ENCODE data around the gene GOLGA6L7. TPM values are rescaled to one million over a fixed set of nuclear protein-coding genes. Genes with fewer than 3 reads are reported as not detected.
"Not testable (repeated sequence)": the region's sequence is repeated elsewhere in the genome, so short reads cannot be mapped to it uniquely, and the experiment has no call there.

Gene GOLGA6L7
- total and polyA plus RNA-seq, 5 donors, result not detected

DNA sequence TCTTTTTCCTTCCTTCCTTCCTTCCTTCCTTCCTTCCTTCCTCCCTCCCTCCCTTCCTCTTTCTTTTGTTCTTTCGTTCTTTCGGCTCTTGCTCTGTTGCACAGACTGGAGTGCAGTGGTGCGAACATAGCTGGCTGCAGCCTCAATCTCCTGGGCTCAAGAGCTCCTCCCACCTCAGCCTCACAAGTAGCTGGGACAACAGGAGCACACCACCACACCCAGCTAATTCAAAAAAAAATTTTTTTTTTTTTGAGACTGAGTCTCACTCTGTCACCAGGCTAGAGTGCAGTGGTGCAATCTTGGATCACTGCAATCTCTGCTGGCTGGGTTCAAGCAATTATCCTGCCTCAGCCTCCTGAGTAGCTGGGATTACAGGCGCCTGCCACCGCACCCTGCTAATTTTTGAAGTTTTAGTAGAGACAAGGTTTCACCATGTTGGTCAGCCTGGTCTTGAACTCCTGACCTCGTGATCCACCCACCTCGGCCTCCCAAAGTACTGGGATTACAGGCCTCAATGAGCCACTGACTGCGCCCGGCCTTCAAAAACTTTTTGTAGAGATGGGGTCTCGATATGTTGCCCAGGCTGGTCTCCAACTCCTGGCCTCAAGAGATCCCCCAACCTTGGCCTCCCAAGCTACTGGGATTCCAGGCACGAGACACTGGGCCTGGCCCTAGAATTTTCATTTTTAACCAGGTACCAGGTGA, 13.3 kb upstream of the GOLGA6L7 start:
- H3K9me3 ChIP-seq (ENCODE audit: control insufficient read depth, low read length); H3K4me3 ChIP-seq (ENCODE audit: low read length); intact Hi-C loops (cut with DNase I); H3K27ac ChIP-seq (ENCODE audit: low read length); H3K27me3 ChIP-seq (ENCODE audit: control insufficient read depth, insufficient read depth); H3K4me1 ChIP-seq (ENCODE audit: control insufficient read depth, insufficient read depth, low read length): not testable (repeated sequence)
- peak in 1 of 3 donors; percentile 23 for DNase-seq
- 90% methylated on average over 11 of the region's 11 CpGs for WGBS
- ATAC-seq, result peak in 1 of 2 donors; percentile 46

DNA sequence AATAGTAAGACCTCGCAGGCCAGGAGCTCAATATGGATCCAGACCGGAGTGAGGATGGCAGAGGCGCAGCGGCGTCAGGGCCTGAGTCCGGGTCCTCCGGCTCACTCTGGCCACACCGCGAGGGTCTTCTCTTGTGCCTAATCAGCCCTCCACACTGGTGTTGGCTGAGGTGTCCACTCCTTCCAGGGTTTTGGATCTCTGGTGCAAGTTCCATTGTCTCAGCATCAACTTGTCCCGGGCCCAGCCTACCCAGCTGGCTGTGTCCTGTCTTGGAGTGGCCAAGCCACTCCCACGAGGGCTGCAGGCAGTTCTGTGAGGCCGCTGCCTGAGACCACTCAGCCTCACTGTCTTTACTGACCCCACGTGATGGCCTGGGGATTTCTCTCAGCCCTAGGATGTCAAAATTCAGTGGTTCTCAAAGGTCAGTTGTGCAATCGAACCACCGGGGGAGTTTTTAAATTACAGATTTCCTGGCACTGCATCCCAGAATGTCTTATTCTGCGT, 12.6 kb upstream of the GOLGA6L7 start:
- intact Hi-C loops (cut with DNase I), result no loop called here
- ATAC-seq (peak; percentile 83 to 84), DNase-seq (peak in 2 of 3 donors; percentile 65 to 71)
- no peaks in the 10 kb centered on the region for H3K4me1 ChIP-seq (ENCODE audit: control insufficient read depth, insufficient read depth, low read length)
- no peak overlapping the region for H3K27ac ChIP-seq (ENCODE audit: low read length)
- WGBS, result 76% methylated on average over 16 of the region's 16 CpGs
- H3K9me3 ChIP-seq (ENCODE audit: control insufficient read depth, low read length), result no peaks in the 10 kb centered on the region
- H3K4me3 ChIP-seq (ENCODE audit: low read length), result no peak overlapping the region
- H3K27me3 ChIP-seq (ENCODE audit: control insufficient read depth, insufficient read depth), result no peaks in the 10 kb centered on the region

DNA sequence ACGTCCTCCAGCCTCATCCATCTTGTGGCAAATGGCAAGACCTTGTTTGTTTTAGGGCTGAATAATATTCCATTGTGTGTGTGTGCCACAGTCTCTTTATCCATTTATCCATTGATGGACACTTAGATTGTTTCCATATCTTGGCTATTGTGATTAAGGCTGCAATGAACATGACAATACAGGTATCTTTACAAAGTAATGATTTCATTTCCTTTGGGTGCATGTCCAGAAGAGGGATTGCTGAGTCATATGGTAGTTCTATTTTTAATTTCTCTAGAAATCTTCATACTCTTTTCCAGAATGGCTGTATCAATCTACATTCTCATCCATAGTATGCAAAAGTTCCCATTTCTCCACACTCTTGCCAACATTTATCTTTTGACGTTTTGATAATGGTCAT, 6.1 kb upstream of the GOLGA6L7 start:
- intact Hi-C loops (cut with DNase I); H3K27me3 ChIP-seq (ENCODE audit: control insufficient read depth, insufficient read depth); DNase-seq; ATAC-seq; H3K4me1 ChIP-seq (ENCODE audit: control insufficient read depth, insufficient read depth, low read length); H3K27ac ChIP-seq (ENCODE audit: low read length); H3K9me3 ChIP-seq (ENCODE audit: control insufficient read depth, low read length); H3K4me3 ChIP-seq (ENCODE audit: low read length): not testable (repeated sequence)
- 63% methylated on average over 2 of the region's 2 CpGs for WGBS

DNA sequence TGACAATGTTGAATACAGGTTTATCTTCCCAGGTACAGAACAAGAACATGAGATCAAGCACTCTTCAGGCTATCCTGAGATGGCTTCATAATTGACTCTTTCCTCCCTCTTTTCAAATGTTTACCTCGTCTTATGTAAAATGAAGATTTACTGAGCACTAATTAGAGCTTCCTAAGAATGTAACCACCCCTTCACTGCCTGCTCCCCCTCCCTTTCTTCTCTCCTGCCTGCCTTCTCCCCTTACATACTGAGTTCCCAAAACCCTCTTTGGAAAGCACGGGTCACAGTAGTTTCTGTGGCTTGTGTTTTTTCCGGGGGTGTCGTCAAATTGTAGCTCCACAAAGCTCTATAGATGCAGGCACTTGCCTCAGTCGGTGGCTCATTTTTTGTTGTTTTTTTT, 5.2 kb upstream of the GOLGA6L7 start:
- intact Hi-C loops (cut with DNase I); H3K4me3 ChIP-seq (ENCODE audit: low read length); H3K27me3 ChIP-seq (ENCODE audit: control insufficient read depth, insufficient read depth); H3K4me1 ChIP-seq (ENCODE audit: control insufficient read depth, insufficient read depth, low read length); H3K9me3 ChIP-seq (ENCODE audit: control insufficient read depth, low read length); H3K27ac ChIP-seq (ENCODE audit: low read length); DNase-seq; ATAC-seq: not testable (repeated sequence)
- 46% methylated on average over 5 of the region's 5 CpGs for WGBS

DNA sequence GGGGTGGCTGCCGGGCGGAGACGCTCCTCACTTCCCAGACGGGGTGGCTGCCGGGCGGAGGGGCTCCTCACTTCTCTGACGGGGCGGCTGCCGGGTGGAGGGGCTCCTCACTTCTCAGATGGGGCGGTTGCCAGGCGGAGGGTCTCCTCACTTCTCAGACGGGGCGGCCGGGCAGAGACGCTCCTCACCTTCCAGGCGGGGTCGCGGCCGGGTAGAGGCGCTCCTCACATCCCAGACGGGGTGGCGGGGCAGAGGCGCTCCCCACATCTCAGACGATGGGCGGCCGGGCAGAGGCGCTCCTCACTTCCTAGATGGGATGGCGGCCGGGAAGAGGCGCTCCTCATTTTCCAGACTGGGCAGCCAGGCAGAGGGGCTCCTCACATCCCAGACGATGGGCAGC, 1.3 kb upstream of the GOLGA6L7 start:
- WGBS, result 96% methylated on average over 24 of the region's 31 CpGs
- ATAC-seq; H3K4me1 ChIP-seq (ENCODE audit: control insufficient read depth, insufficient read depth, low read length); intact Hi-C loops (cut with DNase I); H3K4me3 ChIP-seq (ENCODE audit: low read length); H3K27ac ChIP-seq (ENCODE audit: low read length); H3K9me3 ChIP-seq (ENCODE audit: control insufficient read depth, low read length); DNase-seq; H3K27me3 ChIP-seq (ENCODE audit: control insufficient read depth, insufficient read depth): not testable (repeated sequence)

DNA sequence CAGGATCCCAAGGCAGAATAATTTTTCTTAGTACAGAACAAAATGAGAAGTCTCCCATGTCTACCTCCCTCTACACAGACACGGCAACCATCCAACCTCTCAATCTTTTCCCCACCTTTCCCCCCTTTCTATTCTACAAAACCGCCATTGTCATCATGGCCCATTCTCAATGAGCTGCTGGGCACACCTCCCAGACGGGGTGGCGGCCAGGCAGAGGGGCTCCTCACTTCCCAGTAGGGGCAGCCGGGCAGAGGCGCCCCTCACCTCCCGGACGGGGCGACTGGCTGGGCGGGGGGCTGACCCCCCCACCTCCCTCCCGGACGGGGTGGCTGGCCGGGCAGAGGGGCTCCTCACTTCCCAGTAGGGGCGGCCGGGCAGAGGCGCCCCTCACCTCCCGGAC, 827 bp upstream of the GOLGA6L7 start:
- DNase-seq; H3K27me3 ChIP-seq (ENCODE audit: control insufficient read depth, insufficient read depth); H3K27ac ChIP-seq (ENCODE audit: low read length); H3K4me1 ChIP-seq (ENCODE audit: control insufficient read depth, insufficient read depth, low read length); ATAC-seq; H3K4me3 ChIP-seq (ENCODE audit: low read length); intact Hi-C loops (cut with DNase I); H3K9me3 ChIP-seq (ENCODE audit: control insufficient read depth, low read length): not testable (repeated sequence)
- WGBS, result 98% methylated on average over 12 of the region's 17 CpGs

DNA sequence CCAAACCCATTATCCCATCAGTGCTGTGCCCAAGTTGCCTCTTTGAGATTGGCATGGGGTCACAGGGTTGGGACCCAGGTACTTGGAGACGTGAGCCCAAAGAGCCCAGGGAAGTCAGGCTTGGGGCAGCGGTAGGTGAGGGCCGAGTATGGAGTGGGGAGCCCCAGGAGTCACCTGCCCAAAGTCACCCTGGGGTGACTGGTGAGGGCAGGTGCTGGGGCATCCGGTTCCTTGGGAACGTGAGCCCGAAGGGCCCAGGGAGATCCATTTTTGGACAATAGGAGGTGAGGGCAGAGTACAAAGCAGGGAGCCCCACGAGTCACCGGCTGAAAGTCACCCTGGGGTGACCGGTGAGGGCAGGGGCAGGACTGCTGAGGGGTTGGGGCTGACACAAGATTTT, 485 bp downstream of the GOLGA6L7 start:
- WGBS, result 94% methylated on average over 9 of the region's 9 CpGs
- H3K4me1 ChIP-seq (ENCODE audit: control insufficient read depth, insufficient read depth, low read length); DNase-seq; intact Hi-C loops (cut with DNase I); H3K9me3 ChIP-seq (ENCODE audit: control insufficient read depth, low read length); H3K27me3 ChIP-seq (ENCODE audit: control insufficient read depth, insufficient read depth); H3K4me3 ChIP-seq (ENCODE audit: low read length); H3K27ac ChIP-seq (ENCODE audit: low read length); ATAC-seq: not testable (repeated sequence)

DNA sequence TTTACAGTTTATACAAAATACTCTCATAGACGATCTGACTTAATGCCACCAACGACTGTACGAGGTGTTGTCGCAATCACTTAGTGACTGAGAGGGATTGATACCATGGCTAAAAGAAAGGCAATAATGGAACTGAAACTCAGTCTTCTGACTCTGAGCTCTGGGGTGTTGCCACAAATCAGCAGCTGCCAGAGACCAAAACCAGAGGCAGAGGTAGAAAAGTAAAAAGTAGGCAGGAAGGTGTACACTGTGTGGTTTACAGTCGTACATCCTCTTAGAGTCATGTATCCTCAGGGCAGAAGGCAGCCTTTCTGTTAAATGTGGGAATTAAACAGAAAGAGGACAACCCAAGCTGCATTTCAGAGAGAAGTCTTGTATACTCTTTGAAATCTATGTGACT, 1.2 kb downstream of the GOLGA6L7 start:
- H3K27me3 ChIP-seq (ENCODE audit: control insufficient read depth, insufficient read depth); DNase-seq; ATAC-seq; intact Hi-C loops (cut with DNase I); H3K9me3 ChIP-seq (ENCODE audit: control insufficient read depth, low read length); H3K4me1 ChIP-seq (ENCODE audit: control insufficient read depth, insufficient read depth, low read length); H3K4me3 ChIP-seq (ENCODE audit: low read length); H3K27ac ChIP-seq (ENCODE audit: low read length): not testable (repeated sequence)
- WGBS, result 61% methylated on average over 5 of the region's 5 CpGs

DNA sequence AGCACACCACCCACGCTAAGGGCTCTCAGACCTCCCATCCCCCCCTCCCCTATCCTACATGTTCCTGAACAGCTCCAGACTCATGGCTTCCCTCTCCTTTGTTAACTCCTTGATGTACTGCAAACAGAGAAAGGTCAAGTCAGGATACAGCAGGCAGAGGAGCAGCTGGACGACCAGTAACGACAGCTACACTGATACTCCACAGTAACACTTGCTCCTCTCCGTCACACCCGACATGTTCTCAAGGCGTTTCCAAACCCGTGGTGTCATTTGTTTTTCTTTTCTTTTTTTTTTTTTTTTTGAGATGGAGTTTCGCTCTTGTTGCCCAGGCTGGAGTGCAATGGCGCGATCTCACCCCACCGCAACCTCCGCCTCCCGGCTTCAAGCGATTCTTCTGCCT, 4.3 kb downstream of the GOLGA6L7 start:
- WGBS, result 71% methylated on average over 11 of the region's 14 CpGs
- H3K4me3 ChIP-seq (ENCODE audit: low read length); ATAC-seq; H3K4me1 ChIP-seq (ENCODE audit: control insufficient read depth, insufficient read depth, low read length); H3K9me3 ChIP-seq (ENCODE audit: control insufficient read depth, low read length); H3K27ac ChIP-seq (ENCODE audit: low read length); H3K27me3 ChIP-seq (ENCODE audit: control insufficient read depth, insufficient read depth); intact Hi-C loops (cut with DNase I); DNase-seq: not testable (repeated sequence)

DNA sequence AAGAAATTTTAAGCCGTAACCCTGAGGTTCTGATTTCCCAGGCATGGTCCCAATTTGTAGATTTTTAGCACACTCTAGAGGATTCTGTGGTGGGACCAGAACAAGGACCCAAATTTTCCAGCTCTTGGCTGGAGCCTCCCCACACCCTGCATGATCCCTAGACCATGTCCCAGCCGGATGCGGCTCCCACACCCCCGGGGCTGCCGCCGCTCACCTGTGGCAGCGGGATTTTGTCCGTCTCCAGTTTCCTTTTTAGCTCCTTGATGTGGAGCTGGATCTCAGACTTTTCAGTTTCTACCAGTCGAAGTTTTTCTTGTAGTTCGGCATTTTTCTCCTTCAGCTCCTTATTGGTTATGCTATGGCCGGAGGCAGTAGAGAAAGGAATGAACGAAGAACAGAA, 4.9 kb downstream of the GOLGA6L7 start:
- ATAC-seq; intact Hi-C loops (cut with DNase I): not testable (repeated sequence)
- WGBS, result 94% methylated on average over 12 of the region's 12 CpGs

DNA sequence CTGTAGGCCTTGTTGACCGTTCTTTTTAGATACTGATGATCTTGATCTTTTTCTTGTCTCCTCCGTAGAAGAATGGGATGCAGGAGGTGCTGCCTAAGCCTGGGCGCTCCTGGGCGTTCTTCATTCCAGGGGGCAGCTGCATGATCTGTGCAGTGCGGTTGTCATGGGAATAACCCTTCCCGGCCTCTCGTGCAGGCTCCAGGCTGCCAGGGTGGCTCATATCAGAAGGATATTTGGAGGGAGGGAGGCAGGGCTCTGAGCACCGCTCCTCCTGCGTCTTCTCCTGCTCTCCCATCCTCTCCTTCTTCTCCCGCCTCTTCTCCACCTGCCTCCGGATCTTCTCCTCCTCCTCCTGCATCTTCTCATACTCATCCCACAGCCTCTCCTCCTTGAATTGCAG, 6.2 kb downstream of the GOLGA6L7 start:
- H3K27ac ChIP-seq (ENCODE audit: low read length); intact Hi-C loops (cut with DNase I); H3K4me3 ChIP-seq (ENCODE audit: low read length); DNase-seq; H3K27me3 ChIP-seq (ENCODE audit: control insufficient read depth, insufficient read depth); H3K4me1 ChIP-seq (ENCODE audit: control insufficient read depth, insufficient read depth, low read length); ATAC-seq; H3K9me3 ChIP-seq (ENCODE audit: control insufficient read depth, low read length): not testable (repeated sequence)
- WGBS, result 74% methylated on average over 11 of the region's 11 CpGs

More for the DNA sequence above, 4.9 kb downstream of the GOLGA6L7 start:
- not testable (repeated sequence) for H3K27me3 ChIP-seq (ENCODE audit: control insufficient read depth, insufficient read depth); H3K9me3 ChIP-seq (ENCODE audit: control insufficient read depth, low read length); H3K4me3 ChIP-seq (ENCODE audit: low read length); H3K27ac ChIP-seq (ENCODE audit: low read length); H3K4me1 ChIP-seq (ENCODE audit: control insufficient read depth, insufficient read depth, low read length); DNase-seq
